H9 (cell line): Measurements from ENCODE around the gene SERPINB3. TPM values are rescaled to one million over a fixed set of nuclear protein-coding genes. Genes with fewer than 3 reads are reported as not detected.
"Not testable (repeated sequence)": the region's sequence is repeated elsewhere in the genome, so short reads cannot be mapped to it uniquely, and the experiment has no call there.

Experiments
- DNase-seq: peaks from one replicate; pipeline ENCODE4 v3.0.0-alpha.2; 2017
- H2AFZ ChIP-seq: one replicate; pipeline ENCODE4 v1.6.1; 2013; ENCODE audit warnings: mild to moderate bottlenecking, low read length, control low read depth, moderate library complexity
- H2AK5ac ChIP-seq: 2 replicates; pipeline ENCODE4 v1.6.1; 2013; ENCODE audit warnings: low read length, control low read depth, mixed read lengths; ENCODE audit not compliant: insufficient read length
- H2BK120ac ChIP-seq: one replicate; pipeline ENCODE4 v1.6.1; 2013; ENCODE audit warnings: low read depth, mild to moderate bottlenecking, low read length, control low read depth, inconsistent platforms; ENCODE audit not compliant: poor library complexity, severe bottlenecking
- H2BK12ac ChIP-seq: 2 replicates; pipeline ENCODE4 v1.6.1; 2013; ENCODE audit warnings: low read length, control low read depth, mixed read lengths, low read depth; ENCODE audit not compliant: insufficient read length
- H2BK15ac ChIP-seq: 2 replicates; pipeline ENCODE4 v1.6.1; 2013; ENCODE audit warnings: low read depth, low read length, control low read depth
- H2BK20ac ChIP-seq: one replicate; pipeline ENCODE4 v1.6.1; 2013; ENCODE audit warnings: low read depth, mild to moderate bottlenecking, low read length, control low read depth, inconsistent platforms; ENCODE audit not compliant: poor library complexity, severe bottlenecking
- H2BK5ac ChIP-seq: 2 replicates; pipeline ENCODE4 v1.6.1; 2013; ENCODE audit warnings: low read length, control low read depth, mixed read lengths; ENCODE audit not compliant: insufficient read length
- H3K14ac ChIP-seq: 2 replicates; pipeline ENCODE4 v1.6.1; 2013; ENCODE audit warnings: low read length, control low read depth; ENCODE audit not compliant: insufficient read depth
- H3K18ac ChIP-seq: 2 replicates; pipeline ENCODE4 v1.6.1; 2013; ENCODE audit warnings: low read depth, mild to moderate bottlenecking, mixed read lengths, low read length, control low read depth; ENCODE audit not compliant: insufficient read length
- H3K23ac ChIP-seq: 2 replicates; pipeline ENCODE4 v1.6.1; 2013; ENCODE audit warnings: low read length, control low read depth, mixed read lengths, low read depth; ENCODE audit not compliant: insufficient read length
- H3K23me2 ChIP-seq: 2 replicates; pipeline ENCODE4 v1.6.1; 2013; ENCODE audit warnings: low read depth, mild to moderate bottlenecking, mixed read lengths, low read length, control low read depth; ENCODE audit not compliant: insufficient read length, poor library complexity, severe bottlenecking
- H3K27ac ChIP-seq: 2 replicates; pipeline ENCODE4 v1.5.1; 2013; ENCODE audit warnings: low read length, control low read depth, mixed read lengths, low read depth; ENCODE audit not compliant: insufficient read length
- H3K27me3 ChIP-seq: 2 replicates; pipeline ENCODE4 v1.6.1; 2013; ENCODE audit warnings: low read length, control low read depth, inconsistent platforms; ENCODE audit not compliant: insufficient read depth
- H3K4ac ChIP-seq: 2 replicates; pipeline ENCODE4 v1.6.1; 2013; ENCODE audit warnings: low read depth, mild to moderate bottlenecking, control low read depth, inconsistent platforms, low read length, moderate library complexity
- H3K4me1 ChIP-seq: 2 replicates; pipeline ENCODE4 v1.6.1; 2013; ENCODE audit warnings: low read length, control low read depth, inconsistent platforms; ENCODE audit not compliant: insufficient read depth
- H3K4me2 ChIP-seq: 2 replicates; pipeline ENCODE4 v1.6.1; 2013; ENCODE audit warnings: low read length, control low read depth, mixed read lengths; ENCODE audit not compliant: insufficient read length, insufficient read depth
- H3K56ac ChIP-seq: 2 replicates; pipeline ENCODE4 v1.6.1; 2013; ENCODE audit warnings: low read depth, mild to moderate bottlenecking, mixed read lengths, low read length, control low read depth; ENCODE audit not compliant: insufficient read length
- H3K79me1 ChIP-seq: 2 replicates; pipeline ENCODE4 v1.6.1; 2013; ENCODE audit warnings: low read depth, mild to moderate bottlenecking, moderate library complexity, low read length, control low read depth, inconsistent platforms; ENCODE audit not compliant: insufficient read depth, poor library complexity, severe bottlenecking
- H3K79me2 ChIP-seq: 2 replicates; pipeline ENCODE4 v1.6.1; 2013; ENCODE audit warnings: low read length, control low read depth, inconsistent platforms; ENCODE audit not compliant: insufficient read depth
- H3K9ac ChIP-seq: 2 replicates; pipeline ENCODE4 v1.6.1; 2013; ENCODE audit warnings: low read length, control low read depth, mixed read lengths; ENCODE audit not compliant: insufficient read length; ENCODE audit errors: extremely low read depth
- H3K9me3 ChIP-seq: one replicate; pipeline ENCODE4 v1.6.1; 2013; ENCODE audit warnings: low read depth, low read length, inconsistent platforms; ENCODE audit not compliant: control insufficient read depth
- H3T11ph ChIP-seq: one replicate; pipeline ENCODE4 v1.6.1; 2013; ENCODE audit warnings: mild to moderate bottlenecking, low read length, control low read depth, inconsistent platforms
- H4K20me1 ChIP-seq: one replicate; pipeline ENCODE4 v1.6.1; 2013; ENCODE audit not compliant: control insufficient read depth, insufficient read length, insufficient read depth
- H4K5ac ChIP-seq: 2 replicates; pipeline ENCODE4 v1.6.1; 2013; ENCODE audit warnings: low read depth, mild to moderate bottlenecking, mixed read lengths, low read length, control low read depth; ENCODE audit not compliant: insufficient read length
- H4K8ac ChIP-seq: replicated peaks from 2 replicates; pipeline ENCODE4 v1.6.1; 2013; ENCODE audit warnings: low read length, control low read depth, mixed read lengths, low read depth; ENCODE audit not compliant: insufficient read length
- H4K91ac ChIP-seq: 2 replicates; pipeline ENCODE4 v1.6.1; 2013; ENCODE audit warnings: low read depth, mild to moderate bottlenecking, moderate library complexity, mixed read lengths, low read length, control low read depth; ENCODE audit not compliant: insufficient read length
- H3K27ac Mint-ChIP-seq, 3 experiments: 2 replicates in 2 of 3; 3 replicates in 1 of 3; pipeline ENCODE4 v1.8.0; 2020 to 2021; ENCODE audit warnings: mixed read lengths in 3 of 3, mild to moderate bottlenecking in 1 of 3, moderate library complexity in 1 of 3
- H3K27me3 Mint-ChIP-seq: 2 replicates; pipeline ENCODE4 v1.8.0; 2021; ENCODE audit warnings: low read depth, mild to moderate bottlenecking, moderate library complexity, mixed read lengths
- H3K36me3 Mint-ChIP-seq, 3 experiments: 2 replicates in 2 of 3; 3 replicates in 1 of 3; pipeline ENCODE4 v1.8.0; 2020 to 2021; ENCODE audit warnings: low read depth in 3 of 3, mixed read lengths in 3 of 3; ENCODE audit not compliant: insufficient read depth in 1 of 3
- H3K4me1 Mint-ChIP-seq, 2 experiments: 2 replicates each; pipeline ENCODE4 v1.8.0; 2020; ENCODE audit warnings: mixed read lengths in 2 of 2
- H3K4me3 Mint-ChIP-seq, 2 experiments: 2 replicates in 1 of 2; 3 replicates in 1 of 2; pipeline ENCODE4 v1.8.0; 2020 to 2021; ENCODE audit warnings: mild to moderate bottlenecking in 2 of 2, mixed read lengths in 2 of 2, moderate library complexity in 1 of 2
- H3K9me3 Mint-ChIP-seq, 2 experiments: 2 replicates in 1 of 2; 3 replicates in 1 of 2; pipeline ENCODE4 v1.8.0; 2020; ENCODE audit warnings: mild to moderate bottlenecking in 2 of 2, mixed read lengths in 2 of 2, moderate library complexity in 1 of 2
- WGBS: extraction: QIAGEN DNeasy Blood & Tissue Kit; methylation state at CpG from one replicate; pipeline ENCODE4 v1.1.7; 2013; ENCODE audit warnings: missing lambda C conversion rate, low lambda C conversion rate, mixed read lengths; ENCODE audit not compliant: insufficient read length; ENCODE audit errors: extremely low coverage; 5-methylcytosine and 5-hydroxymethylcytosine counted together
- total RNA-seq: library from RNA; stranded (reverse); gene quantifications from 2 replicates; pipeline ENCODE4 v1.2.1, GENCODE V29; 2021

The SERPINB3 gene
- total RNA-seq, 1 experiment from 2014 or later, result 1.7 TPM

DNA sequence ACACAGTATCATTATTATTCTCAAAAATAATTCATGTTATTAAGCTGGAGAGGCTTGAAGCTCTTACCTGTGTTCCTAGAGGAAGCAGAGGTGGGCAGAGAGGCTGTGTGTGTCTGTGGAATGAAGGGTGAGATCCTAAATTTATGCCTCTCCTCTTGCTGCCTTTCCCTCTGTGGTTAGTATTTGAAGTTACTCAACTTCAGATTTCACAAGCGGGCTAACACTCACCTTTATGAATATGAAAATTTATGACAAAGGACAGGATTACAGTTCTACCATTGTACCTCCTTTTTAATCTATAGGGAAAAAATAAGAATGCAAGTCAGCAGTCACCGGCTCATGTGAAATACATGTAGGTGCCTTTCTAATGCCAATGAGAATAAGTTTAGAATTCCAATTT, 17.6 kb downstream of the SERPINB3 start, which contains the start of gene SERPINB4:
TSS of gene SERPINB4 (minus strand) at position 115 of the 400 bp plus-strand sequence. CDS start 679 bp downstream, outside the sequence.
- not testable (repeated sequence) for H3K27me3 Mint-ChIP-seq, DNase-seq

DNA sequence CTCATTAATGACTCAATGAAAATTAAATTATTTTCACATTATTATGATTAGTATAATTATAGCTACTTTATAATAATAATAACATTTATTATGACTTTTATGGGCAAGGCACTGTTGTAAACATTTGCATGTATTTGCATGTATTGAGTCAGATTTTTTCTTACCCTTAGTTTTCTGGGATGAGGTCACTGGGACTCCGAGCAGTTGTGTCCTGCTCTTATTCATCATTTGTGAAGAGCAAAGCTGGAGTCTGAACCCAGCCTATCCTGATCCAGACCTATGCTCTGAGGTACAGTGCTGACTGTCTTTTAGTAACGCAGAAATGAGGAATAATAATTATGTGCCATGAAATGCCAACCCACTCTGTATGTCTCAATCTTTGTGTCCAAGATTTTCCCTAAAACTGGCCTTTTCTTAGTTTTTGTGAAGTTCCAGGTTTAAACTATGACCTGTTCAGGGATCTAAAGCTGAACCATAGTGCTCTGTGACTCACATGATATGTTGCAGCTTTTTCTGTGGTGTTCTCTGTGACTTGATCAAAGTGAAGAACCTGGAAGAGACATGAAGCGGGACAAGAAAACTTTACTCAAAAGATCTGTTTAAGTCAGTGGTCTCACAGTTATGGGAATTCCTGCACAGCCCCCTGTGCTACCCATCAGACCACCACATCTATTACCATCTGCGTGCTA, 18.9 kb downstream of the SERPINB3 start:
- H3K4me1 Mint-ChIP-seq, result peaks cover 25 to 36% of the 10 kb centered on the region in 2 experiments
- not testable (repeated sequence) for H3K4me3 Mint-ChIP-seq, H3K27me3 Mint-ChIP-seq, H2AK5ac ChIP-seq, DNase-seq, H3K27me3 ChIP-seq, H3T11ph ChIP-seq, H3K23me2 ChIP-seq, H3K9me3 Mint-ChIP-seq, H2AFZ ChIP-seq, H2BK120ac ChIP-seq, H2BK15ac ChIP-seq, H3K18ac ChIP-seq, H3K4me1 ChIP-seq, H4K8ac ChIP-seq, H2BK20ac ChIP-seq, H4K91ac ChIP-seq, H3K79me2 ChIP-seq, H3K23ac ChIP-seq, H4K20me1 ChIP-seq, H3K9ac ChIP-seq, H3K36me3 Mint-ChIP-seq, H3K27ac ChIP-seq, H2BK5ac ChIP-seq, H2BK12ac ChIP-seq, H3K9me3 ChIP-seq, H4K5ac ChIP-seq, H3K4ac ChIP-seq, H3K79me1 ChIP-seq, H3K14ac ChIP-seq, H3K4me2 ChIP-seq, H3K56ac ChIP-seq
- peak overlapping the region in 1 of 3 experiments; percentile 27; a peak in 1 of 7 replicates for H3K27ac Mint-ChIP-seq
- no CpG with 5 or more reads among the region's 4 CpGs for WGBS

More for the DNA sequence above, 17.6 kb downstream of the SERPINB3 start, which contains the start of gene SERPINB4:
- H3K4me1 ChIP-seq, H3K27me3 ChIP-seq, H4K5ac ChIP-seq, H2BK120ac ChIP-seq, H3K9me3 ChIP-seq, H3K4me2 ChIP-seq, H3K36me3 Mint-ChIP-seq, H2AK5ac ChIP-seq, H3T11ph ChIP-seq, H3K56ac ChIP-seq, H2BK5ac ChIP-seq, H3K14ac ChIP-seq, H2BK20ac ChIP-seq, H3K79me2 ChIP-seq, H3K23ac ChIP-seq, H4K91ac ChIP-seq, H3K9ac ChIP-seq, H3K9me3 Mint-ChIP-seq, H4K20me1 ChIP-seq, H2BK12ac ChIP-seq, H4K8ac ChIP-seq, H2AFZ ChIP-seq, H3K18ac ChIP-seq, H3K4me3 Mint-ChIP-seq, H2BK15ac ChIP-seq, H3K4ac ChIP-seq, H3K79me1 ChIP-seq, H3K23me2 ChIP-seq: not testable (repeated sequence)
- H3K27ac ChIP-seq, result peak within 1 kb of the TSS; percentile 39
- no CpG with 5 or more reads among the region's 2 CpGs for WGBS
- Mint-ChIP-seq H3K4me1 (peaks cover 30 to 44% of the 10 kb centered on the region in 2 experiments), H3K27ac (peak within 1 kb of the TSS; percentile 50 to 94 (median 55))
